ENCODE data around the gene AQP12B. TPM values are rescaled to one million over a fixed set of nuclear protein-coding genes. Genes with fewer than 3 reads are reported as not detected.

AQP12B gene
- total RNA-seq, 1 experiment from 2014 or later: not detected

GRCh38 chr2:240724431-240724830, 41.7 kb upstream of the AQP12B start:
- Histone ChIP-seq H3K18ac (ENCODE audit: insufficient read length, low read depth, low read length) (no peak overlapping the region), H4K8ac (replicated peaks; ENCODE audit: insufficient read length, low read depth, low read length) (no peak overlapping the region), H3K56ac (ENCODE audit: insufficient read length, low read depth, low read length) (no peak overlapping the region), H3K9ac (ENCODE audit: extremely low read depth, insufficient read length, low read length) (no peak overlapping the region), H2BK20ac (ENCODE audit: low read depth, low read length, poor library complexity, severe bottlenecking) (no peak overlapping the region), H2BK120ac (ENCODE audit: low read depth, low read length, poor library complexity, severe bottlenecking) (no peak overlapping the region), H3K23me2 (ENCODE audit: insufficient read length, low read depth, low read length, poor library complexity, severe bottlenecking) (no peaks in the 10 kb centered on the region), H3T11ph (ENCODE audit: low read length) (no peak overlapping the region), H2AFZ (ENCODE audit: low read length) (no peak overlapping the region), H3K14ac (ENCODE audit: insufficient read depth, low read length) (no peak overlapping the region), H3K79me2 (ENCODE audit: insufficient read depth, low read length) (no peaks in the 10 kb centered on the region), H3K4ac (ENCODE audit: low read depth, low read length) (no peak overlapping the region), H4K20me1 (ENCODE audit: control insufficient read depth, insufficient read depth, insufficient read length) (no peaks in the 10 kb centered on the region), H3K4me2 (ENCODE audit: insufficient read depth, insufficient read length, low read length) (no peak overlapping the region), H2AK5ac (ENCODE audit: insufficient read length, low read length) (no peak overlapping the region), H3K79me1 (ENCODE audit: insufficient read depth, low read depth, low read length, poor library complexity, severe bottlenecking) (no peaks in the 10 kb centered on the region), H3K4me1 (ENCODE audit: insufficient read depth, low read length) (no peaks in the 10 kb centered on the region), H4K5ac (ENCODE audit: insufficient read length, low read depth, low read length) (no peak overlapping the region), H4K91ac (ENCODE audit: insufficient read length, low read depth, low read length) (no peak overlapping the region), H3K27me3 (ENCODE audit: insufficient read depth, low read length) (no peaks in the 10 kb centered on the region), H2BK5ac (ENCODE audit: insufficient read length, low read length) (no peak overlapping the region), H2BK12ac (ENCODE audit: insufficient read length, low read depth, low read length) (no peak overlapping the region), H2BK15ac (ENCODE audit: low read depth, low read length) (no peak overlapping the region), H3K9me3 (ENCODE audit: control insufficient read depth, low read depth, low read length) (no peaks in the 10 kb centered on the region), H3K27ac (ENCODE audit: insufficient read length, low read depth, low read length) (no peak overlapping the region), H3K23ac (ENCODE audit: insufficient read length, low read depth, low read length) (no peak overlapping the region)
- no peak for DNase-seq
- Mint-ChIP-seq H3K4me1 (no peaks in the 10 kb centered on the region), H3K27ac (no peak overlapping the region), H3K27me3 (ENCODE audit: low read depth) (peaks cover 2% of the 10 kb centered on the region), H3K9me3 (no peaks in the 10 kb centered on the region), H3K36me3 (ENCODE audit: insufficient read depth in 1 of 3, low read depth in 3 of 3) (peaks cover 32 to 65% (median 61%) of the 10 kb centered on the region in 3 experiments), H3K4me3 (no peak overlapping the region)
- TF ChIP-seq, protein P1, sequence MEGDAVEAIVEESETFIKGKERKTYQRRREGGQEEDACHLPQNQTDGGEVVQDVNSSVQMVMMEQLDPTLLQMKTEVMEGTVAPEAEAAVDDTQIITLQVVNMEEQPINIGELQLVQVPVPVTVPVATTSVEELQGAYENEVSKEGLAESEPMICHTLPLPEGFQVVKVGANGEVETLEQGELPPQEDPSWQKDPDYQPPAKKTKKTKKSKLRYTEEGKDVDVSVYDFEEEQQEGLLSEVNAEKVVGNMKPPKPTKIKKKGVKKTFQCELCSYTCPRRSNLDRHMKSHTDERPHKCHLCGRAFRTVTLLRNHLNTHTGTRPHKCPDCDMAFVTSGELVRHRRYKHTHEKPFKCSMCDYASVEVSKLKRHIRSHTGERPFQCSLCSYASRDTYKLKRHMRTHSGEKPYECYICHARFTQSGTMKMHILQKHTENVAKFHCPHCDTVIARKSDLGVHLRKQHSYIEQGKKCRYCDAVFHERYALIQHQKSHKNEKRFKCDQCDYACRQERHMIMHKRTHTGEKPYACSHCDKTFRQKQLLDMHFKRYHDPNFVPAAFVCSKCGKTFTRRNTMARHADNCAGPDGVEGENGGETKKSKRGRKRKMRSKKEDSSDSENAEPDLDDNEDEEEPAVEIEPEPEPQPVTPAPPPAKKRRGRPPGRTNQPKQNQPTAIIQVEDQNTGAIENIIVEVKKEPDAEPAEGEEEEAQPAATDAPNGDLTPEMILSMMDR (conservative IDR thresholded peaks at IDR 0.05): no peak
- no CpG with 5 or more reads among the region's 10 CpGs for WGBS (ENCODE audit: extremely low coverage, insufficient read length, low lambda C conversion rate)
